HG03520 (cell line): Measurements from ENCODE around the gene SCNN1G.
A peak's percentile ranks its signal among the peaks of the same experiment; 100 is the strongest.
"Not testable (repeated sequence)": the region's sequence is repeated elsewhere in the genome, so short reads cannot be mapped to it uniquely, and the experiment has no call there.

Experiments used
- ATAC-seq: cut with Tn5 transposase; IDR thresholded peaks from one replicate; pipeline ENCODE4 v1.9.1; 2021; ENCODE audit warnings: mild to moderate bottlenecking, moderate library complexity; ENCODE audit not compliant: unreplicated experiment

SCNN1G gene, protein sequence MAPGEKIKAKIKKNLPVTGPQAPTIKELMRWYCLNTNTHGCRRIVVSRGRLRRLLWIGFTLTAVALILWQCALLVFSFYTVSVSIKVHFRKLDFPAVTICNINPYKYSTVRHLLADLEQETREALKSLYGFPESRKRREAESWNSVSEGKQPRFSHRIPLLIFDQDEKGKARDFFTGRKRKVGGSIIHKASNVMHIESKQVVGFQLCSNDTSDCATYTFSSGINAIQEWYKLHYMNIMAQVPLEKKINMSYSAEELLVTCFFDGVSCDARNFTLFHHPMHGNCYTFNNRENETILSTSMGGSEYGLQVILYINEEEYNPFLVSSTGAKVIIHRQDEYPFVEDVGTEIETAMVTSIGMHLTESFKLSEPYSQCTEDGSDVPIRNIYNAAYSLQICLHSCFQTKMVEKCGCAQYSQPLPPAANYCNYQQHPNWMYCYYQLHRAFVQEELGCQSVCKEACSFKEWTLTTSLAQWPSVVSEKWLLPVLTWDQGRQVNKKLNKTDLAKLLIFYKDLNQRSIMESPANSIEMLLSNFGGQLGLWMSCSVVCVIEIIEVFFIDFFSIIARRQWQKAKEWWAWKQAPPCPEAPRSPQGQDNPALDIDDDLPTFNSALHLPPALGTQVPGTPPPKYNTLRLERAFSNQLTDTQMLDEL

DNA sequence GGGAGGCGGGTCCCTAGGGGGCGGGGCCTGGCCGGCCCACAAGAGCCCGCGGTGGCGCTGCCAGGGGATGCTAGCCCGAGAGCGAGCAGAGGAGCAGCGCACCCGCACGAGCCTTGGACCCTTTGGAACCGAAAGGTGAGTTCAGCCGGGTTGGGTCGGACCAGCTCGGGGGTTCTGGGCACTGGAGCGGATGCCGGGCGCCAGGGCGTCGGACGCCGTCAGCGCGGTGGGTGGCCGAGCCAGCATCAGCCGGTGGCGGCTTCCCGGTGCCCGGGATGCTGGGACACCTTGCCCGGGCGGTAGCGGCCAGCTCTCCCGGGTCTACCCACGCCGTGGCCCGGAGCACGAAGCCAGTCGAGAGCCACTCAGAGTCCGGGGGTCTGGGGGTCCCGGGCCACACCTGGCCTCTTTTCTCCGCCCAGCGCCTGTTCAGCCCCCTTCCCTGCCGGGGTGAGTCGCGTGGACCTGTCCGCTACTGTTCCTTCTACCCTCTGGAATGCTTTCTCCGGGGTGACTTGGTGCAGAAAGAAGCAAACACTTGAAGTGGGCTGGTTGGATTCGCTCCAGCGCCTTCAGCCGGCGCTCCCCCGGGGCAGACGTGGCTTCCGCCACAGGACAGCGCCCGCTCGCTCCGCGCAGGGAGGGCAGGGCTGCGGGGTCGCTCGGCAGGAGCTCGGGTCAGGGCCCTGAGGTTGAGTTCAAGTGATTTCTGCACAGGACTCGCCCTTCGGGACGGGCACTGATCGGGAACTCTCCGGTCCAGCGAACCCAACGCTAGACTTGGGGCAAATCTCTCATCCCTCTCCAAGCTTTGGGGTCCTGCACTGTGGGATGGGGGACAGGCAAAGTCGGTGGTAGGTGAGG is at the start of gene SCNN1G:
TSS of gene SCNN1G (plus strand) at position 67 of the 864 bp plus-strand sequence. CDS start 3,527 bp downstream, outside the sequence.
- no peak for ATAC-seq

GRCh38 chr16:23132775-23133463 is 49.6 kb upstream of the SCNN1G start:
- ATAC-seq, result no peak

GRCh38 chr16:23134274-23134673 is 48.3 kb upstream of the SCNN1G start:
- no peak for ATAC-seq

DNA sequence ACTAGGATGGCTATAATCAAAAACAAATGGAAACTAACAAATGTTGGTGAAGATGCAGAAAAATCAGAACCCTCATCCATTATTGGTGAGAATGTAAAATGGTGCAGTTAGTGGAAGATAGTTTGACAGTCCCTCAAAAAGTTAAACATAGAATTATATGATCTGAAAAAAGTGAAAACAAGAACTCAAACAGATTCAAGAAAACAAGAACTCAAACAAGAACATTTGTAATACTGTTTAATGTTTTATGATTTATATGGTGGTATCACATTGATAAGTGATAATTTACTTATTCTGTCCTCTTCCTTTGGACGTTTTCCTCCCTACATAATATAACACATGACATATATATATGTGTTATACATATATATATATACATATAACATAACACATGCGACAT is 45.3 kb upstream of the SCNN1G start:
- no peak for ATAC-seq

- ATAC-seq, result no peak
Observed at GRCh38 chr16:23137818-23138217, 44.7 kb upstream of the SCNN1G start.

DNA sequence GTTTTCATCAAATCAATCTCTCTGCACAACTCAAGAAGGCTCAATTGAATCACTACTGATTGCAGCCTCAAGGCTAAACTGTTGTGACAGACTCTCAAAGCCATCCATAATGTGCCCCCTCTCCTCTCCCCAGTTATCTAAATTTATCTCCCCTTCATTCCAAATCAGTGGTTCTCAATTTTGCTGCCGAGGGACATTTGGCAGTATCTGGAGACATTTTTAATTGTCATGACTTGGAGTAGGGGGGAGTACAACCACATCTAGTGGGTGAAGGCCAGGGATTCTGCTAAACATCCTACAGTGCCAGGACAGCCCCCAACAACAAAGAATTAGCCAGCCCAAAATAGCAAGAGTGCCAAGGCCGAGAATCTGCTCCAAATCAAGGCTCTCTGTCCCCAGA is 42.4 kb upstream of the SCNN1G start:
- no peak for ATAC-seq

- ATAC-seq, result no peak
Observed at GRCh38 chr16:23141033-23141432, 41.5 kb upstream of the SCNN1G start.

DNA sequence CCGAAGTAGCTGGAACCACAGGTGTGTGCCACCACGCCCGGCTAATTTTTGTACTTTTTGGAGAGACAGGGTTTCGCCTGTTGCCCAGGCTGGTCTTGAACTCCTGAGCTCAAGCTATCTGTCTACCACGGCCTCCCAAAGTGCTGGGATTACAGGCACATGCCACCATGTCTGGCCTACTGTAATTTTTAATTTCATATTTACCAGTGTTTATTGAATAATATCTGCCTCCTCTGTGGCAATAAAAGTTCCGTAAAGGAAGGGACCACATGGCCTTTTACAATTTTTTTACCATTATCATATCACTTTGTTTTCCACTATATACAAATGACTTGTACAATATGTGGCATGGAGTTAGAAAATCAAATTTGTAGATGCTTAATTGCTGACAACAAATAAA is 41.0 kb upstream of the SCNN1G start:
- no peak for ATAC-seq

DNA sequence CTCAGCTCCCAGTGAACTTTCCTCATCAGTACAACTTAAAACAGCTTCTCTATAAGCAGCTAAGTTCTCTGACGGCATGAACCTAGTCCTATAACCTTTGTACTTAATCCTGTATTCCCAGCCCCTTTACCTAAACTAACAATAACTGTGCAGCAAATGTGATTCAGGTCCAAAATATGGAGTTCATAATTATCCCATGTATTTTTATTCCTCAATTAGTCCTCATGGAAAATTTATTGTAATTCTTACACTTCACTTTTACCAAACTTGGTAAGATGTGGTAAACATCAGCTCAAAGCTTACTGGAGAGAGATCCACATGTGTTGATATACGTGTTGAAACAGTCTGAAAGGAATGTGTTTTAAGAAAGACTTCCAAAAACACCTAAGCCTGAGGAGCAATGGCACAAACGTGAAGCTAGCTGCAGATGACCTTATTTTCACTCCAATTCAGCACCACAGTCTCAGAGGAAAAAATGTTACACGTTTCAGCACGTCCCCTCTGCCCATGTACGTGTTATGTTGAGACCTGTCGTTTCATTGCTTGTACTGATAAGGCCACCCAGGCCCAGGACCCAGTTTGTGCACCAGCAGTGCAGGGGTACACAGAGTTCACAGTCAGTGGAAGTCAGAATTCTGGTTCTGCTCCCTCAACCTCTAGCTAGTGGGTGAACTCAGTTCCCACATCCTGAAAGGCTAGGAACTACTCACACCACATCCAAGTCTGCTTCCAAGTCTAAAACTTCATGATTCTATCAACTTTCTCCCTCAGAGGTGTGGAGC is 40.4 kb upstream of the SCNN1G start:
- no peak for ATAC-seq

DNA sequence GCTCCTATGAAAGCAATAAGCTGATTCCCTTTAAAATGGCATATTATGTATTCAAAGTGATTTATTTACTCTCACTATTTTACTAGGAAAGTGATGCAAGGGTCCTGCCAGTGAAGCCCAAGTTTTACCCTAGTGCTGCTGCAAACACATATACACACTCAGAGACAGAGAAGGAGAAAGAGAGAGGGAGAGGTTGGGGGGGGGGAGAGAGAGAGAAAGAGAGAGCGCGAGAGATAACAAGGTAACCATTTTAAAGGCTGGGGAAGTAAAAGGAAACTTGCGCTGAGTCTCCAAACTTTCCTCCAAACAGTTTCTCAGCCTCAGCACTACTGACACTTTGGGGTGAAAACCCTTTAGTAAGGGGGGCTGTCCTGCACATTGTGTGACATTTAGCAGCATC is 39.2 kb upstream of the SCNN1G start:
- ATAC-seq, result no peak

DNA sequence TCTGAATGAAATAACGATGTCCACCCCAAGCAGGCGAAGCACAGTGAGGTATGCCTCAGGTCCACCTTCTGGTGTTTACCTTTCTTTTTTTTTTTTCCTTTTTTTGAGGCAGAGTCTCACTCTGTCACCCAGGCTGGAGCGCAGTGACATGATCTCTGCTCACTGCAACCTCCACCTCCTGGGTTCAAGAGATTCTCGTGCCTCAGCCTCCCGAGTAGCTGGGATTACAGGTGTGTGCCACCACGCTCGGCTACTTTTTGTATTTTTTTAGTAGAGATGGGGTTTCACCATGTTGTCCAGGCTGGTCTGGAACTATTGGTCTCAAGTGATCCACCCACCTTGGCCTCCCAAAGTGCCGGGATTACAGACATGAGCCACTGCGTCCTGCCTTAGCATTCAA is 38.2 kb upstream of the SCNN1G start:
- ATAC-seq, result not testable (repeated sequence)

GRCh38 chr16:23145186-23145585 is 37.4 kb upstream of the SCNN1G start:
- ATAC-seq, result no peak

GRCh38 chr16:23145608-23146007 is 36.9 kb upstream of the SCNN1G start:
- ATAC-seq, result no peak

DNA sequence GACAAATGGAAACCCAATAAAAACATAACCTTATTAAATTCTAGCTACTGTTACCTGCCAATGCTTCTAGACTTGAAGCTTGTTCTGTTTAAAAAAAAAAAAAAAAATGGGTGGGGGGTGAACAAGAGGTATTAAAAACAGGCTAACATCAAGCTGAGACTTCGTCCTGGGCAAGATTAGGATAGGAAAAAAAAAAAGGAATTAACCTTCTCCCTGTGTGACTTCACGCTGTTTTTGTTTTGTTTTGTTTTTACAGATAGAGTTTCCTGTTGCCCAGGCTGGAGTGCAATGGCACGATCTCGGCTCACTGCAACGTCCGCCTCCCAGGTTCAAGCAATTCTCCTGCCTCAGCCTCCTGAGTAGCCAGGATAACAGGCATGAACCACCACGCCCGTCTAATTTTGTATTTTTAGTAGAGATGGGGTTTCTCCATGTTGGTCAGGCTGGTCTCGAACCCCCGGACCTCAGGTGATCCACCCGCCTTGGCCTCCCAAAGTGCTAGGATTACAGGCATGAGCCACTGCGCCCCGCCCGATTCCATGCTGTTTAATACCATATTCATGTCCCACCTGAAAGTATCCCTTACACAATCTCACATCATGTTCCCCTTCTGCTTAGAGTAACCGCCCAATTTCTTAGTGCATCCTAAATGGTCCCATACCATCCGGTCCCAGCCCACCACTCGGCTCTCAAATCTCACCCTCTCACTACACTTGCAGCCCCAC is 35.5 kb upstream of the SCNN1G start:
- no peak for ATAC-seq

GRCh38 chr16:23147666-23148065 is 34.9 kb upstream of the SCNN1G start:
- ATAC-seq, result no peak

GRCh38 chr16:23148166-23148512 is 34.4 kb upstream of the SCNN1G start:
- ATAC-seq, result no peak

DNA sequence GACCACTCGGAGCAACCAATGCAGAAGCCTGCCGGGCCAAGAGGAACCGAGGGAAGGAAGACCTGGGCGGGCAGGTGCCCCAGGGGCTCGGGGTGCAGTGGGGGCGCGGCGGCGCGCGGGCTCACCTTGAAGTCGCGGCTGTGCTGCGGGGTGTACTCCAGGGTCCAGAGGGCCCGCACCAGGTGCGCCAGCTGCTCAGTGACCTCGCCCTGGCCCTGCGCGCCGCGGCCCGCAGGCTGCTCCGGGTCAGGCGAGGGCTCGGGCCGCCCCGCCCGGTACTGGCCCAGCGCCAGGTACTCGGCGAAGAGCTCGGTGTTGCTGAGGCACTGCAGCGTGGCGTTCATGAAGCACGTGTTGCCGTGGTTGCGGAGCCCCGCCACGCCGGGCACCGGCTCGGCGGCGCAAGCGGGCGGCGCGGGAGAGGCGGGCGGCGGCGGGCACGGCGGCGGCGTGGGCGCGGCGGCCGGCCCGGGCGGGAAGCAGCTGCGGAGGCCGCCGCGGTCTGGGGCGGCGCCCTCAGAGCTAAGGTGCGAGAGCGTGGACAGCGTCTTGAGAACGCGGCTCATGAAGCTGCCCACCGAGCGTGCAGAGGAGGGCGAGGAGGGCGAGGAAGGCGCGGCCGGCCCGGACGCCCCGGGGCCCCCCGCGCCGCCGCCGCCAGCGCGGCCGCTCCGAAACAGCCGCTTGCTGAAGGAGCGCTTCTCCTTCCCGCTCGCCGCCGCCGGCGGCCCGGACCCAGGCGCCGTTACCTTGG is 33.9 kb upstream of the SCNN1G start:
- ATAC-seq, result peak; percentile 39

DNA sequence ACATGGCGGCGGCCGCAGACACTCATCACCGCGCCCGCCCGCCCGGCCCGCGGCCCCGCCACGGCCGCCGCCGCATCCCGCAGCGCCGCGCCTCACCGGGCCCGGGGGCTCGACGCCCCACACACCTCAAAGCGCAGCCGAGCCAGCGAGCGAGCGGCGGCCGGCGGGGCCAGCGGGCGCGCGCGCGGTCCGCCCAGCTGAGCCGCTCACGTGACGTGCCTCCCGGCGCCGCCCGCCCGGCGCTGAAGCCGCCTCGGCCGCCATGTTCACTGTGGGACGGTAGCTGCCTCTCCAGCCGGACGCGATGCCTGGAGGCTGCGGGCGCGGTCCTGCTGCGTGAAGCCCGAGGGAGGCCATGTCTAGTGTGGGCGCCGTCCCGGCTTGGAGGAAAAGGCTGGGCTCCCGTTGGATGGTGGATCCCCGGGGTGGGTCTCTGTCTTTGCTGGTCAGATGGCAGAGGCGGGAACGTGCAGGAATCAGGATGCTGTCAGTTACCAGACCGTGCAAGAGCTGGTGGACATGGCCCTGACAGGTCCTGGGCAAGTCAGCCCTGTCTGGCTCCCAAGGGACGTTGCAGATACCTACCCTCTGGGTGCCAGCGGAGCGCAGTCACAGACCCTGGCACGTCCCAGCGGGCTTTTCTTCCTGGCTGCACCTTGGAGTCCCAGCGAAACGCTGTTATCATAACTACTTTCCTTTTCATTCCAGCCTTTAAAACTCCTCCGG is 33.1 kb upstream of the SCNN1G start, which contains the start of gene USP31:
TSS of gene USP31 (minus strand) at position 186 of the 726 bp plus-strand sequence. CDS start at position 4, 182 bp downstream.
- ATAC-seq, result peak; percentile 85
